Uterus (tissue), 2 donors: ENCODE measurements around the gene TFF3.

Experiments used
- CTCF ChIP-seq, 4 experiments: fragments of 200-600 bp in 2 of 4; fragments of 450-650 bp in 2 of 4; sonication (generic) in 2 of 4; IDR thresholded peaks; one replicate each; pipeline ENCODE4 v1.5.1; 2016 to 2019; ENCODE audit warnings: antibody characterized with exemption in 4 of 4, mild to moderate bottlenecking in 2 of 4, moderate library complexity in 1 of 4
- POLR2A ChIP-seq, 2 donors: fragments of 450-650 bp; IDR thresholded peaks; one replicate each; pipeline ENCODE4 v1.6.1; 2016; ENCODE audit warnings: antibody characterized with exemption in 2 of 2, mild to moderate bottlenecking in 1 of 2, moderate library complexity in 1 of 2

- no peak for TF ChIP-seq CTCF (IDR thresholded peaks at IDR 0.05)
- TF ChIP-seq POLR2A (IDR thresholded peaks at IDR 0.05): no peak
Measured at GRCh38 chr21:42353623-42354022, 38.4 kb upstream of the TFF3 start.
